Measurements from ENCODE around the gene PRRG1. TPM values are rescaled to one million over a fixed set of nuclear protein-coding genes. Genes with fewer than 3 reads are reported as not detected.

Gene PRRG1
- total RNA-seq, 1 donor from 2014 or later: 7.8 TPM

- H3K27ac ChIP-seq (ENCODE audit: low read depth, low read length): peak overlapping the region; percentile 62
- no peaks in the 10 kb centered on the region for H3K27me3 ChIP-seq (ENCODE audit: control insufficient read depth in 3 of 3, insufficient read depth in 3 of 3, low read length in 3 of 3)
- no peaks in the 10 kb centered on the region for H3K9me3 ChIP-seq (ENCODE audit: control insufficient read depth in 3 of 3, low read length in 3 of 3)
- H3K4me1 ChIP-seq (ENCODE audit: control insufficient read depth in 3 of 3, insufficient read depth in 3 of 3, low read length in 3 of 3): peaks cover 11 to 18% (median 11%) of the 10 kb centered on the region in 3 donors
- no peaks in the 10 kb centered on the region for H3K36me3 ChIP-seq (ENCODE audit: control insufficient read depth in 3 of 3, insufficient read depth in 3 of 3, low read length in 3 of 3)
- H3K9ac ChIP-seq (ENCODE audit: low read depth in 1 of 3, low read length in 3 of 3): peak overlapping the region in 1 of 3 donors; percentile 16
- H3K4me3 ChIP-seq (ENCODE audit: low read length in 3 of 3): peak overlapping the region in 1 of 3 donors; percentile 1
Measured at GRCh38 chrX:37370499-37371141, 21.5 kb downstream of the PRRG1 start.

GRCh38 chrX:37371578-37371991 is 22.4 kb downstream of the PRRG1 start:
- Histone ChIP-seq H3K4me1 (ENCODE audit: control insufficient read depth in 3 of 3, insufficient read depth in 3 of 3, low read length in 3 of 3) (peaks cover 11 to 18% (median 11%) of the 10 kb centered on the region in 3 donors), H3K4me3 (ENCODE audit: low read length in 3 of 3) (peak overlapping the region in 2 of 3 donors; percentile 8 to 22), H3K9me3 (ENCODE audit: control insufficient read depth in 3 of 3, low read length in 3 of 3) (no peaks in the 10 kb centered on the region), H3K27ac (ENCODE audit: low read depth, low read length) (peak overlapping the region; percentile 62), H3K36me3 (ENCODE audit: control insufficient read depth in 3 of 3, insufficient read depth in 3 of 3, low read length in 3 of 3) (no peaks in the 10 kb centered on the region), H3K27me3 (ENCODE audit: control insufficient read depth in 3 of 3, insufficient read depth in 3 of 3, low read length in 3 of 3) (no peaks in the 10 kb centered on the region), H3K9ac (ENCODE audit: low read depth in 1 of 3, low read length in 3 of 3) (no peak overlapping the region)

GRCh38 chrX:37378404-37378803 is 29.2 kb downstream of the PRRG1 start:
- H3K4me3 ChIP-seq (ENCODE audit: low read length in 3 of 3): no peak overlapping the region
- H3K27ac ChIP-seq (ENCODE audit: low read depth, low read length): no peak overlapping the region
- H3K9me3 ChIP-seq (ENCODE audit: control insufficient read depth in 3 of 3, low read length in 3 of 3): no peaks in the 10 kb centered on the region
- H3K27me3 ChIP-seq (ENCODE audit: control insufficient read depth in 3 of 3, insufficient read depth in 3 of 3, low read length in 3 of 3): no peaks in the 10 kb centered on the region
- no peak overlapping the region for H3K9ac ChIP-seq (ENCODE audit: low read depth in 1 of 3, low read length in 3 of 3)
- peaks cover 3 to 19% (median 8%) of the 10 kb centered on the region in 3 donors for H3K4me1 ChIP-seq (ENCODE audit: control insufficient read depth in 3 of 3, insufficient read depth in 3 of 3, low read length in 3 of 3)
- no peaks in the 10 kb centered on the region for H3K36me3 ChIP-seq (ENCODE audit: control insufficient read depth in 3 of 3, insufficient read depth in 3 of 3, low read length in 3 of 3)

- Histone ChIP-seq H3K4me3 (ENCODE audit: low read length in 3 of 3) (no peak overlapping the region), H3K9ac (ENCODE audit: low read depth in 1 of 3, low read length in 3 of 3) (no peak overlapping the region), H3K9me3 (ENCODE audit: control insufficient read depth in 3 of 3, low read length in 3 of 3) (no peaks in the 10 kb centered on the region), H3K27me3 (ENCODE audit: control insufficient read depth in 3 of 3, insufficient read depth in 3 of 3, low read length in 3 of 3) (no peaks in the 10 kb centered on the region), H3K36me3 (ENCODE audit: control insufficient read depth in 3 of 3, insufficient read depth in 3 of 3, low read length in 3 of 3) (no peaks in the 10 kb centered on the region), H3K4me1 (ENCODE audit: control insufficient read depth in 3 of 3, insufficient read depth in 3 of 3, low read length in 3 of 3) (peaks cover 3 to 21% (median 8%) of the 10 kb centered on the region in 3 donors), H3K27ac (ENCODE audit: low read depth, low read length) (no peak overlapping the region)
Measured at GRCh38 chrX:37378830-37379229, 29.7 kb downstream of the PRRG1 start.

GRCh38 chrX:37380256-37380655 is 31.1 kb downstream of the PRRG1 start:
- H3K4me1 ChIP-seq (ENCODE audit: control insufficient read depth in 3 of 3, insufficient read depth in 3 of 3, low read length in 3 of 3): peaks cover 6 to 21% (median 8%) of the 10 kb centered on the region in 3 donors

GRCh38 chrX:37380924-37381323 is 31.8 kb downstream of the PRRG1 start:
- H3K9ac ChIP-seq (ENCODE audit: low read depth in 1 of 3, low read length in 3 of 3): no peak overlapping the region
- peak overlapping the region; percentile 56 for H3K27ac ChIP-seq (ENCODE audit: low read depth, low read length)
- H3K9me3 ChIP-seq (ENCODE audit: control insufficient read depth in 3 of 3, low read length in 3 of 3): no peaks in the 10 kb centered on the region
- H3K27me3 ChIP-seq (ENCODE audit: control insufficient read depth in 3 of 3, insufficient read depth in 3 of 3, low read length in 3 of 3): no peaks in the 10 kb centered on the region
- peaks cover 6 to 21% (median 8%) of the 10 kb centered on the region in 3 donors for H3K4me1 ChIP-seq (ENCODE audit: control insufficient read depth in 3 of 3, insufficient read depth in 3 of 3, low read length in 3 of 3)
- H3K36me3 ChIP-seq (ENCODE audit: control insufficient read depth in 3 of 3, insufficient read depth in 3 of 3, low read length in 3 of 3): no peaks in the 10 kb centered on the region
- H3K4me3 ChIP-seq (ENCODE audit: low read length in 3 of 3): peak overlapping the region in 1 of 3 donors; percentile 2

More at GRCh38 chrX:37380256-37380655, 31.1 kb downstream of the PRRG1 start:
- no peak overlapping the region for H3K9ac ChIP-seq (ENCODE audit: low read depth in 1 of 3, low read length in 3 of 3)
- H3K4me3 ChIP-seq (ENCODE audit: low read length in 3 of 3): no peak overlapping the region
- H3K27ac ChIP-seq (ENCODE audit: low read depth, low read length): peak overlapping the region; percentile 56
- H3K36me3 ChIP-seq (ENCODE audit: control insufficient read depth in 3 of 3, insufficient read depth in 3 of 3, low read length in 3 of 3): no peaks in the 10 kb centered on the region
- H3K27me3 ChIP-seq (ENCODE audit: control insufficient read depth in 3 of 3, insufficient read depth in 3 of 3, low read length in 3 of 3): no peaks in the 10 kb centered on the region
- H3K9me3 ChIP-seq (ENCODE audit: control insufficient read depth in 3 of 3, low read length in 3 of 3): no peaks in the 10 kb centered on the region

- no peaks in the 10 kb centered on the region for H3K9me3 ChIP-seq (ENCODE audit: control insufficient read depth in 3 of 3, low read length in 3 of 3)
- H3K27ac ChIP-seq (ENCODE audit: low read depth, low read length): no peak overlapping the region
- no peak overlapping the region for H3K4me3 ChIP-seq (ENCODE audit: low read length in 3 of 3)
- no peaks in the 10 kb centered on the region for H3K36me3 ChIP-seq (ENCODE audit: control insufficient read depth in 3 of 3, insufficient read depth in 3 of 3, low read length in 3 of 3)
- H3K4me1 ChIP-seq (ENCODE audit: control insufficient read depth in 3 of 3, insufficient read depth in 3 of 3, low read length in 3 of 3): peaks cover 1 to 18% (median 6%) of the 10 kb centered on the region in 3 donors
- no peaks in the 10 kb centered on the region for H3K27me3 ChIP-seq (ENCODE audit: control insufficient read depth in 3 of 3, insufficient read depth in 3 of 3, low read length in 3 of 3)
- H3K9ac ChIP-seq (ENCODE audit: low read depth in 1 of 3, low read length in 3 of 3): no peak overlapping the region
Measured at GRCh38 chrX:37383313-37383712, 34.1 kb downstream of the PRRG1 start.

- H3K27ac ChIP-seq (ENCODE audit: low read depth, low read length): no peak overlapping the region
- H3K9me3 ChIP-seq (ENCODE audit: control insufficient read depth in 3 of 3, low read length in 3 of 3): peaks cover 0 to 3% (median 0%) of the 10 kb centered on the region in 3 donors
- H3K9ac ChIP-seq (ENCODE audit: low read depth in 1 of 3, low read length in 3 of 3): no peak overlapping the region
- no peaks in the 10 kb centered on the region for H3K36me3 ChIP-seq (ENCODE audit: control insufficient read depth in 3 of 3, insufficient read depth in 3 of 3, low read length in 3 of 3)
- H3K27me3 ChIP-seq (ENCODE audit: control insufficient read depth in 3 of 3, insufficient read depth in 3 of 3, low read length in 3 of 3): no peaks in the 10 kb centered on the region
- H3K4me3 ChIP-seq (ENCODE audit: low read length in 3 of 3): no peak overlapping the region
- H3K4me1 ChIP-seq (ENCODE audit: control insufficient read depth in 3 of 3, insufficient read depth in 3 of 3, low read length in 3 of 3): peaks cover 0 to 3% (median 2%) of the 10 kb centered on the region in 3 donors
Measured at GRCh38 chrX:37388413-37388812, 39.2 kb downstream of the PRRG1 start.

GRCh38 chrX:37405956-37406355 is 56.8 kb downstream of the PRRG1 start:
- Histone ChIP-seq H3K9ac (ENCODE audit: low read depth in 1 of 3, low read length in 3 of 3) (no peak overlapping the region), H3K9me3 (ENCODE audit: control insufficient read depth in 3 of 3, low read length in 3 of 3) (no peaks in the 10 kb centered on the region)

GRCh38 chrX:37407736-37408135 is 58.6 kb downstream of the PRRG1 start:
- Histone ChIP-seq H3K27me3 (ENCODE audit: control insufficient read depth in 3 of 3, insufficient read depth in 3 of 3, low read length in 3 of 3) (no peaks in the 10 kb centered on the region), H3K4me3 (ENCODE audit: low read length in 3 of 3) (no peak overlapping the region), H3K4me1 (ENCODE audit: control insufficient read depth in 3 of 3, insufficient read depth in 3 of 3, low read length in 3 of 3) (peaks cover 0 to 4% (median 0%) of the 10 kb centered on the region in 3 donors), H3K36me3 (ENCODE audit: control insufficient read depth in 3 of 3, insufficient read depth in 3 of 3, low read length in 3 of 3) (no peaks in the 10 kb centered on the region), H3K27ac (ENCODE audit: low read depth, low read length) (no peak overlapping the region), H3K9me3 (ENCODE audit: control insufficient read depth in 3 of 3, low read length in 3 of 3) (no peaks in the 10 kb centered on the region), H3K9ac (ENCODE audit: low read depth in 1 of 3, low read length in 3 of 3) (no peak overlapping the region)

More at GRCh38 chrX:37405956-37406355, 56.8 kb downstream of the PRRG1 start:
- Histone ChIP-seq H3K27me3 (ENCODE audit: control insufficient read depth in 3 of 3, insufficient read depth in 3 of 3, low read length in 3 of 3) (no peaks in the 10 kb centered on the region), H3K27ac (ENCODE audit: low read depth, low read length) (no peak overlapping the region), H3K4me3 (ENCODE audit: low read length in 3 of 3) (no peak overlapping the region), H3K36me3 (ENCODE audit: control insufficient read depth in 3 of 3, insufficient read depth in 3 of 3, low read length in 3 of 3) (no peaks in the 10 kb centered on the region), H3K4me1 (ENCODE audit: control insufficient read depth in 3 of 3, insufficient read depth in 3 of 3, low read length in 3 of 3) (peaks cover 0 to 4% (median 0%) of the 10 kb centered on the region in 3 donors)

Data from skeletal muscle tissue (tissue), 4 donors.